ENCODE results near the gene USP40. TPM values are rescaled to one million over a fixed set of nuclear protein-coding genes. Genes with fewer than 3 reads are reported as not detected.

USP40 gene
- polyA plus RNA-seq, 2 of the 4 experiments (the other 2 are of a cell fraction), result 22.9 to 57.0 TPM

- no peak for TF ChIP-seq ATOH8 (CRISPR knock-in tag; IDR thresholded peaks at IDR 0.05; ENCODE audit: low read depth)
- peak; percentile 65; the same call in 1 of the 2 replicates for TF ChIP-seq TP53 (CRISPR knock-in tag; IDR thresholded peaks at IDR 0.05)
- TF ChIP-seq MAFK (IDR thresholded peaks at IDR 0.05; ENCODE audit: partially characterized antibody), result no peak
- no peak for TF ChIP-seq NR3C1 (IDR thresholded peaks at IDR 0.05)
- no peak for TF ChIP-seq MAZ (IDR thresholded peaks at IDR 0.05; ENCODE audit: borderline replicate concordance, low read depth, low read length)
- TF ChIP-seq CEBPB (IDR thresholded peaks at IDR 0.05), result no peak
- TF ChIP-seq SMC3 (IDR thresholded peaks at IDR 0.05), result peak; percentile 27; the same call in 1 of the 3 replicates
- peak; percentile 91 for TF ChIP-seq PHF8 (IDR thresholded peaks at IDR 0.05; ENCODE audit: borderline replicate concordance, low read depth)
- no peak for TF ChIP-seq CTCF (IDR thresholded peaks at IDR 0.05)
- peak in 1 of 2 experiments; percentile 16; a peak in 1 of 5 replicates for TF ChIP-seq RAD21 (conservative IDR thresholded peaks at IDR 0.05 in 1 of 2, IDR thresholded peaks at IDR 0.05 in 1 of 2)
- TF ChIP-seq JUN (IDR thresholded peaks at IDR 0.05), result peak; percentile 84 to 96
- TF ChIP-seq PBX3 (IDR thresholded peaks at IDR 0.05), result 0 out of 2 replicates have a peak, but pooled peaks have one; percentile 36
Observed at GRCh38 chr2:233566141-233566956, at the start of gene USP40 (continued).

- Histone ChIP-seq H3K27ac (peak overlapping the region in 1 of 2 experiments; percentile 19; a peak in 1 of 6 replicates), H3K4me2 (no peak overlapping the region), H3K9me3 (peaks cover 40% of the 10 kb centered on the region; the same call in 2 of the 3 replicates), H3K4me1 (0 out of 3 replicates have a peak, but pooled peaks cover 3% of the 10 kb centered on the region), H3K4me3 (no peak overlapping the region)
- CTCF ChIA-PET, result interaction anchor here (0.6 to 1.2 kb wide), 2 partner anchors 15 to 150 kb away, joined by 4 read pairs; no protein-coding TSS in a partner anchor
- ATAC-seq (no peak), DNase-seq (ENCODE audit: low read depth in 1 of 2, low spot score in 1 of 2) (no peak), FAIRE-seq (no peak)
- WGBS (ENCODE audit: missing lambda C conversion rate), result 78% methylated on average over 4 of the region's 4 CpGs
- TF ChIP-seq CBX8 (IDR thresholded peaks at IDR 0.05) (no peak), ZNF302 (CRISPR knock-in tag; IDR thresholded peaks at IDR 0.05) (no peak), SMC3 (IDR thresholded peaks at IDR 0.05) (no peak), MAFK (IDR thresholded peaks at IDR 0.05; ENCODE audit: partially characterized antibody) (peak; percentile 68)
- POLR2A ChIA-PET, result no interaction called here
Observed at GRCh38 chr2:233611284-233611683, 44.7 kb upstream of the USP40 start.

- DNase-seq (ENCODE audit: low read depth in 1 of 2, low spot score in 1 of 2) (no peak), ATAC-seq (no peak), FAIRE-seq (no peak)
- Histone ChIP-seq H3K4me3 (no peak overlapping the region), H3K4me2 (no peak overlapping the region), H3K9me3 (peaks cover 16% of the 10 kb centered on the region), H3K27ac (peak overlapping the region in 1 of 2 experiments; percentile 33; a peak in 1 of 6 replicates), H3K4me1 (0 out of 3 replicates have a peak, but pooled peaks cover 3% of the 10 kb centered on the region)
- POLR2A ChIA-PET, result no interaction called here
- CTCF ChIA-PET, result no interaction called here
- 91% methylated on average over 1 of the region's 1 CpG for WGBS (ENCODE audit: missing lambda C conversion rate)
- TF ChIP-seq ELK1 (IDR thresholded peaks at IDR 0.05; ENCODE audit: low read depth, low read length), result no peak
- no peak for TF ChIP-seq TFCP2L1 (CRISPR knock-in tag; IDR thresholded peaks at IDR 0.05)
- TF ChIP-seq MAZ (IDR thresholded peaks at IDR 0.05; ENCODE audit: borderline replicate concordance, low read depth, low read length), result no peak
- no peak for TF ChIP-seq ATOH8 (CRISPR knock-in tag; IDR thresholded peaks at IDR 0.05; ENCODE audit: low read depth)
- TF ChIP-seq CBX8 (IDR thresholded peaks at IDR 0.05), result no peak
- no peak for TF ChIP-seq POLR2A (IDR thresholded peaks at IDR 0.05; ENCODE audit: low read length)
- TF ChIP-seq REST (IDR thresholded peaks at IDR 0.05), result no peak
- no peak for TF ChIP-seq RAD21 (conservative IDR thresholded peaks at IDR 0.05 in 1 of 2, IDR thresholded peaks at IDR 0.05 in 1 of 2)
- no peak for TF ChIP-seq CHD2 (IDR thresholded peaks at IDR 0.05; ENCODE audit: low read length, partially characterized antibody)
- no peak for TF ChIP-seq USF2 (IDR thresholded peaks at IDR 0.05)
- no peak for TF ChIP-seq HEYL (CRISPR knock-in tag; IDR thresholded peaks at IDR 0.05)
- no peak for TF ChIP-seq HDAC2 (IDR thresholded peaks at IDR 0.05)
- TF ChIP-seq SMC3 (IDR thresholded peaks at IDR 0.05), result no peak
Observed at GRCh38 chr2:233605680-233606079, 39.1 kb upstream of the USP40 start.
